CD8-positive, alpha-beta memory T cell (primary cell): ENCODE measurements around the gene EPHB3. TPM values are rescaled to one million over a fixed set of nuclear protein-coding genes. Genes with fewer than 3 reads are reported as not detected.
A peak's percentile ranks its signal among the peaks of the same experiment; 100 is the strongest.

Experiments
- CTCF ChIA-PET: fragments of 350-600 bp; sonication (Branson Sonifier 250); formaldehyde crosslinking; loops from one replicate; lab custom pipeline; 2021; ENCODE audit warnings: antibody characterized with exemption; lab: Charles Lee
- POLR2A ChIA-PET: fragments of 350-600 bp; sonication (Branson Sonifier 250); formaldehyde crosslinking; loops from one replicate; lab custom pipeline; 2021; ENCODE audit warnings: antibody characterized with exemption; lab: Charles Lee
- DNase-seq, 5 donors: peaks; one replicate each; pipeline versions ENCODE4 v3.0.0 to v3.0.0-alpha.2; 2020 to 2022; ENCODE audit warnings: mixed read lengths in 1 of 5
- H3K27ac ChIP-seq: one replicate; pipeline ENCODE4 v1.7.0; 2013; ENCODE audit warnings: low read depth, mild to moderate bottlenecking, low read length, moderate library complexity
- H3K27me3 ChIP-seq: 2 replicates; pipeline ENCODE4 v1.7.0; 2013; ENCODE audit warnings: low read length, mild to moderate bottlenecking; ENCODE audit not compliant: insufficient read depth, poor library complexity, severe bottlenecking
- H3K36me3 ChIP-seq: 2 replicates; pipeline ENCODE4 v1.7.0; 2013; ENCODE audit warnings: mild to moderate bottlenecking, low read length, moderate library complexity; ENCODE audit not compliant: insufficient read depth
- H3K4me1 ChIP-seq: 2 replicates; pipeline ENCODE4 v1.7.0; 2013; ENCODE audit warnings: mild to moderate bottlenecking, low read length, moderate library complexity; ENCODE audit not compliant: insufficient read depth
- H3K4me3 ChIP-seq: 2 replicates; pipeline ENCODE4 v1.7.0; 2013; ENCODE audit warnings: mild to moderate bottlenecking, low read length
- H3K9me3 ChIP-seq: 2 replicates; pipeline ENCODE4 v1.7.0; 2013; ENCODE audit warnings: mild to moderate bottlenecking, low read length
- H3K27ac Mint-ChIP-seq, 8 donors: one replicate each; pipeline ENCODE4 v1.8.0; 2020 to 2021; ENCODE audit warnings: mixed read lengths in 8 of 8, mild to moderate bottlenecking in 6 of 8, inconsistent platforms in 3 of 8, moderate library complexity in 3 of 8
- H3K27me3 Mint-ChIP-seq, 2 donors: one replicate each; pipeline ENCODE4 v1.8.0; 2020 to 2021; ENCODE audit warnings: mixed read lengths in 2 of 2, mild to moderate bottlenecking in 1 of 2, moderate library complexity in 1 of 2
- H3K36me3 Mint-ChIP-seq, 3 donors: one replicate each; pipeline ENCODE4 v1.8.0; 2020 to 2021; ENCODE audit warnings: mixed read lengths in 3 of 3, inconsistent platforms in 1 of 3, mild to moderate bottlenecking in 1 of 3
- H3K4me1 Mint-ChIP-seq, 3 donors: one replicate each; pipeline ENCODE4 v1.8.0; 2020 to 2021; ENCODE audit warnings: mixed read lengths in 3 of 3, inconsistent platforms in 1 of 3, mild to moderate bottlenecking in 1 of 3
- H3K4me3 Mint-ChIP-seq, 7 donors: one replicate each; pipeline ENCODE4 v1.8.0; 2020 to 2021; ENCODE audit warnings: mixed read lengths in 7 of 7, mild to moderate bottlenecking in 6 of 7, moderate library complexity in 4 of 7, inconsistent platforms in 2 of 7
- H3K9me3 Mint-ChIP-seq, 5 donors: one replicate each; pipeline ENCODE4 v1.8.0; 2020 to 2022; ENCODE audit warnings: mixed read lengths in 5 of 5, mild to moderate bottlenecking in 3 of 5, moderate library complexity in 2 of 5, inconsistent platforms in 1 of 5
- polyA plus RNA-seq: library from polyadenylated mRNA; unstranded; fragments of 300-500 nt; fragmentation: Illumina TruSeq; gene quantifications from one replicate; pipeline ENCODE4 v1.2.3, GENCODE V29; 2021
- total RNA-seq, 2 experiments: library from RNA; stranded (reverse); gene quantifications; one replicate each; pipeline ENCODE4 v1.2.3, GENCODE V29; 2021

The EPHB3 gene
- total and polyA plus RNA-seq, 3 experiments from 2014 or later: 0.04 to 0.31 TPM; not detected in 1

DNA sequence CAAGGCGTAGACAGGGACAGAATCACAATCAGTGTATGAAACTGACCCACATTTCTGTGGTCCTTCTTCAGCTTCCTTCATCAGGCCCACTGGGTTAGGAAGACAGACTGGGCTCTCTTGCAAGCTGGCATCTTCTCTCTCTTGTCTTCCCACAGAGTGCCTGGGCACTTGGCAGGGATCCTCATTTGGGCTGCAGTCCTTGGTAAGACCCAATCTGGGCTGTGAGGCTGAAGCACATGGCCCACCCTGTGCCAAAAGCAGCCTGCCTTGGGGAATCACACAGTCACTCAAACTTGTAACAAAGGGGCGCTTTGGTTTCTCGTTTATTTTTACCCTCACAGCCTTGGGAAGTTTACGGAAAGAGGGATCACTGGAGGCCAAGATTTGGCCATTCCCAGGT lies 8.2 kb upstream of the EPHB3 start:
- Mint-ChIP-seq H3K4me1 (peaks cover 9 to 25% (median 19%) of the 10 kb centered on the region in 3 donors), H3K27ac (no peak overlapping the region), H3K36me3 (no peaks in the 10 kb centered on the region), H3K27me3 (peaks cover 24 to 65% of the 10 kb centered on the region in 2 donors), H3K9me3 (no peaks in the 10 kb centered on the region), H3K4me3 (no peak overlapping the region)
- H3K27ac ChIP-seq: no peak overlapping the region
- POLR2A ChIA-PET: no interaction called here
- no peak for DNase-seq
- H3K4me1 ChIP-seq: peaks cover 45% of the 10 kb centered on the region
- H3K4me3 ChIP-seq: no peak overlapping the region
- H3K9me3 ChIP-seq: no peaks in the 10 kb centered on the region
- H3K36me3 ChIP-seq: no peaks in the 10 kb centered on the region
- H3K27me3 ChIP-seq: peaks cover 6% of the 10 kb centered on the region
- CTCF ChIA-PET: no interaction called here

DNA sequence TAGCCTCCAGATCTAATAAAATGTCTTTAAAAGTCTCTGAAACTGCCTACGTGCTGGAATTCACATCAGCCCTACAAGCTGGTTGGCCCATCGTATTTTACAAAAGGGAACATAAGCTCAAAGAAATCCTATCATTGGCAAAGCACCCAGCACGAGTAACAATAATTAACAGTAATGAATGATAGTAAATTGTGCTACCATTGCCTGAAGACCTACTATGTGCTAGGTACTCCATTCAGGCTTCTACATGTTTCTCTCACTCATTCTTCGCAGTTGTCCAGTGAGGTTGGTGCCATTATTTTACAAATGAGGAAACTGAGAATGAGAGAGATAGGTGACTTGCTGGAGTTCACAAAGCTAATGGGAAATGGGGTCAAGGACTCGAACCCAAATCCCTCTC lies 7.1 kb upstream of the EPHB3 start:
- H3K9me3 Mint-ChIP-seq: no peaks in the 10 kb centered on the region
- no peaks in the 10 kb centered on the region for H3K9me3 ChIP-seq
- H3K27ac ChIP-seq: no peak overlapping the region
- no peak overlapping the region for H3K4me3 Mint-ChIP-seq
- H3K27me3 Mint-ChIP-seq: peaks cover 25 to 71% of the 10 kb centered on the region in 2 donors
- H3K27ac Mint-ChIP-seq: peak overlapping the region in 1 of 8 donors; percentile 38
- H3K27me3 ChIP-seq: peaks cover 10% of the 10 kb centered on the region
- DNase-seq: no peak
- H3K4me1 Mint-ChIP-seq: peaks cover 9 to 25% (median 19%) of the 10 kb centered on the region in 3 donors
- ChIA-PET CTCF (interaction anchor here (1.2 kb wide), 1 partner anchor 13 kb away, joined by 5 read pairs; no protein-coding TSS in a partner anchor), POLR2A (no interaction called here)
- H3K4me3 ChIP-seq: no peak overlapping the region
- H3K4me1 ChIP-seq: peaks cover 56% of the 10 kb centered on the region
- no peaks in the 10 kb centered on the region for H3K36me3 ChIP-seq
- H3K36me3 Mint-ChIP-seq: no peaks in the 10 kb centered on the region

DNA sequence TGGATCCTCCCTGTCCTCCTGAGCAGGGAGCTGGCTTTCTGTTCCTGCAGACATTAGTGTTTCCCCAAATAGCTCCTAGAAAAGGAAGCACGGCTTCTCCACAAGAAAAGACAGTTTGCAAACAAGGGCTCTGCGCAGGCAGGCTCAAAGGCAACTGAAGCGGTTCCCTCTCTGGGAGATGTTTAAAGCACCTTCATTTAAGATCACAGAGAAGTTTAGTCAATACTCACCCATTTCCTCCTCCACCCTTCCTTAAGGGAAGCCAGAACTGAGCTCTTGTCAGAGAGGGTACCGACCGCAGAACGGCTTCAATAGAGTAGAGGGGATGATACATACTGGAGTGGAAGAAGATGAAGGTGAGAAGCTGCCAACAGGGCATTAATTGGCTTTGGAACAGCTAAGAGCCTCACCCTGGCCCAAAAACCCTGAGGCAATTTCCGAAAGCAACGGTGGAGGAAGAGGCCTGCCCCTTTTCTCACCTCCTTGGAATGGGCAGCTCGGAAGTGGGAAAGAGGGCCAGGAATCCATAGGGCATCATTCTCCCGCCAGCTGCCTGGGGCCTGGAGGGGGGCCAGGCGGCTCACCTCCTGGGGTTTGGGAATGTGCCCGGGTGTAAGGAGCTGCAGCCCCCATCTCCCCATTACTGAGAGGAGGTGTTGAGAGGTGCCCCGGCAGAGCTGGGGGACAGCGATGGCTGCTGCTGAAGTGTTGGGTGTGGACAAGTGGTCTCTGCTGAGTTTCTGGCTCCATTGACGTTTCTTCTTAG lies 4.8 kb upstream of the EPHB3 start:
- H3K36me3 ChIP-seq: no peaks in the 10 kb centered on the region
- Mint-ChIP-seq H3K4me3 (peak overlapping the region in 5 of 7 donors; percentile 21 to 58 (median 52)), H3K27ac (peak overlapping the region in 6 of 8 donors; percentile 9 to 90 (median 63)), H3K9me3 (no peaks in the 10 kb centered on the region), H3K27me3 (peaks cover 30 to 77% of the 10 kb centered on the region in 2 donors), H3K4me1 (peaks cover 21 to 37% (median 33%) of the 10 kb centered on the region in 3 donors), H3K36me3 (no peaks in the 10 kb centered on the region)
- H3K9me3 ChIP-seq: no peaks in the 10 kb centered on the region
- no peak overlapping the region for H3K4me3 ChIP-seq
- ChIA-PET CTCF (interaction anchor here (0.7 to 1.7 kb wide), 7 partner anchors 11 to 228 kb away, joined by 3 to 5 read pairs (median 3); no protein-coding TSS in a partner anchor), POLR2A (no interaction called here)
- peak in 1 of 5 donors; percentile 72 for DNase-seq
- H3K27me3 ChIP-seq: peaks cover 29% of the 10 kb centered on the region
- H3K27ac ChIP-seq: no peak overlapping the region
- peaks cover 77% of the 10 kb centered on the region for H3K4me1 ChIP-seq

DNA sequence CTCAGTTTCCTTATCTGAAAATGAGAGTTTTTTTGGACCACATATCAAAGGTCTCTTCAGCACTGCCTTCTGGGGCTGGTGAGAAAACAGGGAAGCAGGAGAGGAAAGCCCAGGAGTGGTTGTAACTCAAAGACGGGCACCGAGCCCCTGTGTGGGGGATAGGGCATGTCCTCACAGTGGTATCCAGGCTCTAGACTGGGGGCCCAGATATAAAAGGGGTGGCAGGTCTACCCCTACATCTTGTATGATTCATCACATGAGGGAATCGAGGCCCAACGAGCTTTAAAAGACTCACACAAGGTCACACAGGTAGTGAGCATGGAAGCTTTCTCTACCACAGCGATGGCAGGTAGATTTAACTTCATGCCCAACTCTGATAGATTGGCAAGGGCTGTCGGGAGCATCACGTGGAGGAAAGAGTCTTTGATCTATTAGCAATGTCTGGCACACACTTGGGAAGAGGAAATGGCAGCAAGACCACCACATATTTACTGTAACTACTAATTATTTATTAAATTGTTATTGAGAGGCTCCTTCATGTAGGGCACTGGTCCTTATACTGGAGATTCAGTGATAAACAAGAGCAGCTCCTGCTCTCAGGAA lies 4.1 kb upstream of the EPHB3 start:
- peaks cover 21 to 37% (median 33%) of the 10 kb centered on the region in 3 donors for H3K4me1 Mint-ChIP-seq
- Histone ChIP-seq H3K4me1 (peaks cover 77% of the 10 kb centered on the region), H3K36me3 (no peaks in the 10 kb centered on the region), H3K27me3 (peaks cover 30% of the 10 kb centered on the region), H3K4me3 (no peak overlapping the region), H3K27ac (no peak overlapping the region), H3K9me3 (no peaks in the 10 kb centered on the region)
- ChIA-PET POLR2A (no interaction called here), CTCF (interaction anchor here (0.7 to 1.7 kb wide), 7 partner anchors 12 to 228 kb away, joined by 3 to 5 read pairs (median 3); no protein-coding TSS in a partner anchor)
- H3K9me3 Mint-ChIP-seq: no peaks in the 10 kb centered on the region
- peaks cover 30 to 71% of the 10 kb centered on the region in 2 donors for H3K27me3 Mint-ChIP-seq
- H3K4me3 Mint-ChIP-seq: no peak overlapping the region
- no peak for DNase-seq
- H3K36me3 Mint-ChIP-seq: no peaks in the 10 kb centered on the region
- no peak overlapping the region for H3K27ac Mint-ChIP-seq

DNA sequence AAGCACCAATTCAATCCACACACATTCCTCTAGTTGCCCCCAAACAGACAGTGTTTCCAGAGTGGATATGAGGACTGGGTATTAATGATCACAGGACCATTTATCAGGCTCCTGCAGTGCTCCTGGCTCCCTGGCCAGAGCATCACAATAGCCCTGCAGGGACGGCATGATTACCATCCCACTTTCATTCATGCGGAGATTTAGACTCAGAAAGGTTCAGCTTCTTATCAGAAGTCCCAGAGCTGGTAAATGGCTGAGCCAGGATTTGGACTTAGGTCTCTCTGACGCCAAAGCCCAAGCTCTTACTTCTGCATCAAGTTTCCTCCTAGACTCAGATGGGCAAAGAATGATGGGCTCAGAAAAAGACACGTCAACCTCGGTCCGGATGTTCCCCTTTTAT lies 2.9 kb upstream of the EPHB3 start:
- DNase-seq: no peak
- no peak overlapping the region for H3K27ac ChIP-seq
- H3K4me1 ChIP-seq: peaks cover 76% of the 10 kb centered on the region
- H3K27me3 Mint-ChIP-seq: peaks cover 39 to 72% of the 10 kb centered on the region in 2 donors
- peak overlapping the region in 1 of 8 donors; percentile 14 for H3K27ac Mint-ChIP-seq
- H3K27me3 ChIP-seq: peaks cover 30% of the 10 kb centered on the region
- H3K36me3 Mint-ChIP-seq: no peaks in the 10 kb centered on the region
- H3K9me3 ChIP-seq: no peaks in the 10 kb centered on the region
- peaks cover 21 to 39% (median 37%) of the 10 kb centered on the region in 3 donors for H3K4me1 Mint-ChIP-seq
- no peaks in the 10 kb centered on the region for H3K9me3 Mint-ChIP-seq
- ChIA-PET POLR2A (no interaction called here), CTCF (no interaction called here)
- H3K4me3 Mint-ChIP-seq: no peak overlapping the region
- no peak overlapping the region for H3K4me3 ChIP-seq
- H3K36me3 ChIP-seq: no peaks in the 10 kb centered on the region

DNA sequence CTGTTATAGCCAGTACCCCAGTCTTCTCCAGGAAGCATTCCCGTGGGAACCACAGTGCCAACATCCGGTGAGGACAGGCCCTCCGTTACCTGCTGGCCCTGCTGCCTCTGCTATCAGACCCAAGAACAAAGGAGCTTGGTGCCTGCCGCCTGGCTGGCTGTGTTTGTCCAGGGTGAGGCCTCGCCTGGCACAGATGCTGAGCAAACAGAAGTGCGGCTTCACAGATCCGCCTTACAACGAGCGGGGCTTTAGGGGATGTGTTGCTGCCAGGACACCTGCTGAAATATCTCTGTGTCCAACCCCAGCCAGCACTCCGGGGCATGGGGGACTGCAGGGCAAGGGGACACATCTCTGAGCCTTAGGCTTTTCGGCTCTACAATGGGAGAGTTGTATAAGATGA lies 2.2 kb upstream of the EPHB3 start:
- Histone ChIP-seq H3K27ac (no peak overlapping the region), H3K27me3 (peaks cover 30% of the 10 kb centered on the region), H3K36me3 (no peaks in the 10 kb centered on the region), H3K4me3 (no peak overlapping the region), H3K4me1 (peaks cover 70% of the 10 kb centered on the region), H3K9me3 (no peaks in the 10 kb centered on the region)
- Mint-ChIP-seq H3K27ac (no peak overlapping the region), H3K4me3 (no peak overlapping the region), H3K9me3 (no peaks in the 10 kb centered on the region), H3K27me3 (peaks cover 39 to 72% of the 10 kb centered on the region in 2 donors), H3K36me3 (no peaks in the 10 kb centered on the region), H3K4me1 (peaks cover 21 to 39% (median 37%) of the 10 kb centered on the region in 3 donors)
- no peak for DNase-seq
- CTCF ChIA-PET: no interaction called here
- POLR2A ChIA-PET: no interaction called here

DNA sequence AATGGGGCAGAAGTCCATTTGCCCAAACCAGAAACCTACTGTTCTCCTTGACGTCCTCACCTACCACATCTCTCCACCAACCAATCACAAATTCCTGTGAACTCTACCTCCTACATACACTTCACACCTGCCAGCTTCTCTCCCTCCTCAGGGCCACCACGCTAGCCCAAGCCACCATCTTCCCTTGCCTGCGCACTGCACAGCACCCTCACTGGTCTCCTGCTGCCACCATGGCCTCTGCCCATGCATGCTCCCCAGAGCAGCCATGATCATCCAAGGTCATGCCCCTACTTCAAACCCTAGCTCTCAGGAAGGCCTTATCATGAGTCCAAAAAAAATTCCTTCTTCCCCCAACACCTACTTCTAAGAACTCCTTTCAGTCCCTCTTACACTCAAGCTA lies 1.1 kb upstream of the EPHB3 start:
- Histone ChIP-seq H3K27me3 (peaks cover 24% of the 10 kb centered on the region), H3K4me1 (peaks cover 58% of the 10 kb centered on the region), H3K4me3 (peak overlapping the region; percentile 44), H3K27ac (no peak overlapping the region), H3K9me3 (no peaks in the 10 kb centered on the region), H3K36me3 (no peaks in the 10 kb centered on the region)
- ChIA-PET POLR2A (interaction anchor here (0.5 to 1.5 kb wide), 2 partner anchors 18 to 218 kb away, joined by 3 to 4 read pairs; no protein-coding TSS in a partner anchor), CTCF (interaction anchor here (0.7 to 3.0 kb wide), 26 partner anchors 9 to 257 kb away, joined by 3 to 32 read pairs (median 5); no protein-coding TSS in a partner anchor)
- Mint-ChIP-seq H3K4me3 (peak overlapping the region in 6 of 7 donors; percentile 48 to 80 (median 70)), H3K27ac (peak overlapping the region in 3 of 8 donors; percentile 12 to 64 (median 31)), H3K36me3 (no peaks in the 10 kb centered on the region), H3K9me3 (no peaks in the 10 kb centered on the region), H3K27me3 (peaks cover 47 to 78% of the 10 kb centered on the region in 2 donors), H3K4me1 (peaks cover 21 to 39% (median 37%) of the 10 kb centered on the region in 3 donors)
- no peak for DNase-seq
